ENCODE data around the gene BTBD2.

Gene BTBD2

GRCh38 chr19:2018752-2019151 is 3.2 kb upstream of the BTBD2 start:
- DNase-seq (ENCODE audit: low spot score): no peak
- H3K27ac ChIP-seq (ENCODE audit: poor library complexity, severe bottlenecking): no peak overlapping the region
- ATAC-seq (ENCODE audit: low read depth): no peak
- H3K4me1 ChIP-seq (ENCODE audit: insufficient read depth, poor library complexity, severe bottlenecking): peaks cover 5% of the 10 kb centered on the region
- no peak for TF ChIP-seq CTCF (IDR thresholded peaks at IDR 0.05; ENCODE audit: poor library complexity, severe bottlenecking)
- no peak overlapping the region for H3K4me3 ChIP-seq (ENCODE audit: severe bottlenecking)
- no peaks in the 10 kb centered on the region for H3K27me3 ChIP-seq (ENCODE audit: insufficient read depth, poor library complexity, severe bottlenecking)
- no peaks in the 10 kb centered on the region for H3K9me3 ChIP-seq (ENCODE audit: severe bottlenecking)
- no peaks in the 10 kb centered on the region for H3K36me3 ChIP-seq (ENCODE audit: low read depth)

GRCh38 chr19:2016041-2016807 is 710 bp upstream of the BTBD2 start:
- Histone ChIP-seq H3K9me3 (ENCODE audit: severe bottlenecking) (no peaks in the 10 kb centered on the region), H3K36me3 (ENCODE audit: low read depth) (peaks cover 10% of the 10 kb centered on the region), H3K27me3 (ENCODE audit: insufficient read depth, poor library complexity, severe bottlenecking) (no peaks in the 10 kb centered on the region), H3K27ac (ENCODE audit: poor library complexity, severe bottlenecking) (peak overlapping the region; percentile 55), H3K4me3 (ENCODE audit: severe bottlenecking) (peak overlapping the region; percentile 28), H3K4me1 (ENCODE audit: insufficient read depth, poor library complexity, severe bottlenecking) (peaks cover 5% of the 10 kb centered on the region)
- DNase-seq (ENCODE audit: low spot score) (peak; percentile 84), ATAC-seq (ENCODE audit: low read depth) (peak; percentile 79)
- no peak for TF ChIP-seq CTCF (IDR thresholded peaks at IDR 0.05; ENCODE audit: poor library complexity, severe bottlenecking)

GRCh38 chr19:2014731-2015607 is 545 bp downstream of the BTBD2 start:
- no peaks in the 10 kb centered on the region for H3K27me3 ChIP-seq (ENCODE audit: insufficient read depth, poor library complexity, severe bottlenecking)
- H3K4me1 ChIP-seq (ENCODE audit: insufficient read depth, poor library complexity, severe bottlenecking): peaks cover 5% of the 10 kb centered on the region
- no peak for TF ChIP-seq CTCF (IDR thresholded peaks at IDR 0.05; ENCODE audit: poor library complexity, severe bottlenecking)
- H3K36me3 ChIP-seq (ENCODE audit: low read depth): peaks cover 10% of the 10 kb centered on the region
- H3K27ac ChIP-seq (ENCODE audit: poor library complexity, severe bottlenecking): no peak overlapping the region
- DNase-seq (ENCODE audit: low spot score) (no peak), ATAC-seq (ENCODE audit: low read depth) (peak; percentile 48)
- H3K9me3 ChIP-seq (ENCODE audit: severe bottlenecking): no peaks in the 10 kb centered on the region
- H3K4me3 ChIP-seq (ENCODE audit: severe bottlenecking): peak overlapping the region; percentile 67

- TF ChIP-seq CTCF (IDR thresholded peaks at IDR 0.05; ENCODE audit: poor library complexity, severe bottlenecking): no peak
- no peaks in the 10 kb centered on the region for H3K27me3 ChIP-seq (ENCODE audit: insufficient read depth, poor library complexity, severe bottlenecking)
- peaks cover 5% of the 10 kb centered on the region for H3K4me1 ChIP-seq (ENCODE audit: insufficient read depth, poor library complexity, severe bottlenecking)
- H3K36me3 ChIP-seq (ENCODE audit: low read depth): peaks cover 10% of the 10 kb centered on the region
- no peak overlapping the region for H3K4me3 ChIP-seq (ENCODE audit: severe bottlenecking)
- ATAC-seq (ENCODE audit: low read depth): no peak
- H3K27ac ChIP-seq (ENCODE audit: poor library complexity, severe bottlenecking): no peak overlapping the region
- H3K9me3 ChIP-seq (ENCODE audit: severe bottlenecking): no peaks in the 10 kb centered on the region
- DNase-seq (ENCODE audit: low spot score): no peak
Observed at GRCh38 chr19:2014131-2014571, 1.4 kb downstream of the BTBD2 start.

Data from RWPE2 (cell line).